Measurements from ENCODE around the gene TMIGD3. TPM values are rescaled to one million over a fixed set of nuclear protein-coding genes. Genes with fewer than 3 reads are reported as not detected.
A peak's percentile ranks its signal among the peaks of the same experiment; 100 is the strongest.

The TMIGD3 gene
- total RNA-seq, 1 donor from 2014 or later, result not detected

GRCh38 chr1:111504097-111504496, 664 bp upstream of the TMIGD3 start:
- DNase-seq (ENCODE audit: low spot score), result no peak
- Mint-ChIP-seq H3K4me1 (ENCODE audit: low read depth) (peaks cover 52% of the 10 kb centered on the region), H3K27me3 (ENCODE audit: insufficient read depth) (no peaks in the 10 kb centered on the region), H3K27ac (no peak overlapping the region), H3K4me3 (no peak overlapping the region), H3K36me3 (ENCODE audit: low read depth) (peaks cover 3% of the 10 kb centered on the region), H3K9me3 (peaks cover 6% of the 10 kb centered on the region)
- intact Hi-C loops (cut with micrococcal nuclease), result no loop called here

GRCh38 chr1:111501645-111502044, 1.8 kb downstream of the TMIGD3 start:
- intact Hi-C loops (cut with micrococcal nuclease), result no loop called here
- DNase-seq (ENCODE audit: low spot score), result no peak

GRCh38 chr1:111499026-111499785, 4.2 kb downstream of the TMIGD3 start:
- H3K9me3 Mint-ChIP-seq, result peaks cover 44% of the 10 kb centered on the region
- no peak overlapping the region for H3K4me3 Mint-ChIP-seq
- H3K27me3 Mint-ChIP-seq (ENCODE audit: insufficient read depth), result peaks cover 4% of the 10 kb centered on the region
- peaks cover 22% of the 10 kb centered on the region for H3K36me3 Mint-ChIP-seq (ENCODE audit: low read depth)
- intact Hi-C loops (cut with micrococcal nuclease), result no loop called here
- peaks cover 36% of the 10 kb centered on the region for H3K4me1 Mint-ChIP-seq (ENCODE audit: low read depth)
- DNase-seq (ENCODE audit: low spot score), result no peak
- H3K27ac Mint-ChIP-seq, result no peak overlapping the region

More at GRCh38 chr1:111501645-111502044, 1.8 kb downstream of the TMIGD3 start:
- Mint-ChIP-seq H3K9me3 (peaks cover 22% of the 10 kb centered on the region), H3K27ac (no peak overlapping the region), H3K36me3 (ENCODE audit: low read depth) (peaks cover 9% of the 10 kb centered on the region), H3K4me3 (no peak overlapping the region), H3K4me1 (ENCODE audit: low read depth) (peaks cover 49% of the 10 kb centered on the region), H3K27me3 (ENCODE audit: insufficient read depth) (peaks cover 4% of the 10 kb centered on the region)

- DNase-seq (ENCODE audit: low spot score), result no peak
- no peak overlapping the region for H3K4me3 Mint-ChIP-seq
- peaks cover 4% of the 10 kb centered on the region for H3K27me3 Mint-ChIP-seq (ENCODE audit: insufficient read depth)
- H3K9me3 Mint-ChIP-seq, result peaks cover 55% of the 10 kb centered on the region
- peaks cover 24% of the 10 kb centered on the region for H3K36me3 Mint-ChIP-seq (ENCODE audit: low read depth)
- H3K4me1 Mint-ChIP-seq (ENCODE audit: low read depth), result peaks cover 20% of the 10 kb centered on the region
- intact Hi-C loops (cut with micrococcal nuclease), result no loop called here
- H3K27ac Mint-ChIP-seq, result peak overlapping the region; percentile 72
These were observed 5.8 kb downstream of the TMIGD3 start for GRCh38 chr1:111497592-111497991.

GRCh38 chr1:111496398-111496797, 7.0 kb downstream of the TMIGD3 start:
- Mint-ChIP-seq H3K27me3 (ENCODE audit: insufficient read depth) (peaks cover 4% of the 10 kb centered on the region), H3K9me3 (peaks cover 55% of the 10 kb centered on the region), H3K36me3 (ENCODE audit: low read depth) (peaks cover 24% of the 10 kb centered on the region), H3K4me3 (peak overlapping the region; percentile 5), H3K27ac (peak overlapping the region; percentile 54), H3K4me1 (ENCODE audit: low read depth) (peaks cover 20% of the 10 kb centered on the region)
- no peak for DNase-seq (ENCODE audit: low spot score)
- intact Hi-C loops (cut with micrococcal nuclease), result loop anchor here (1.0 kb wide), 3 partner anchors 11 to 24 kb away; no protein-coding TSS in a partner anchor

GRCh38 chr1:111491070-111491469, 12.4 kb downstream of the TMIGD3 start:
- H3K4me1 Mint-ChIP-seq (ENCODE audit: low read depth), result peaks cover 6% of the 10 kb centered on the region
- peaks cover 22% of the 10 kb centered on the region for H3K27me3 Mint-ChIP-seq (ENCODE audit: insufficient read depth)
- peaks cover 28% of the 10 kb centered on the region for H3K9me3 Mint-ChIP-seq
- intact Hi-C loops (cut with micrococcal nuclease), result no loop called here
- H3K4me3 Mint-ChIP-seq, result no peak overlapping the region
- H3K27ac Mint-ChIP-seq, result no peak overlapping the region
- no peak for DNase-seq (ENCODE audit: low spot score)
- H3K36me3 Mint-ChIP-seq (ENCODE audit: low read depth), result peaks cover 10% of the 10 kb centered on the region

- Mint-ChIP-seq H3K27me3 (ENCODE audit: insufficient read depth) (peaks cover 22% of the 10 kb centered on the region), H3K4me3 (no peak overlapping the region), H3K4me1 (ENCODE audit: low read depth) (no peaks in the 10 kb centered on the region)
These were observed 13.2 kb downstream of the TMIGD3 start for GRCh38 chr1:111490220-111490619.

GRCh38 chr1:111489604-111490003, 13.8 kb downstream of the TMIGD3 start:
- Mint-ChIP-seq H3K4me3 (no peak overlapping the region), H3K36me3 (ENCODE audit: low read depth) (peaks cover 4% of the 10 kb centered on the region), H3K4me1 (ENCODE audit: low read depth) (no peaks in the 10 kb centered on the region), H3K27me3 (ENCODE audit: insufficient read depth) (peaks cover 25% of the 10 kb centered on the region), H3K27ac (no peak overlapping the region), H3K9me3 (peaks cover 15% of the 10 kb centered on the region)
- DNase-seq (ENCODE audit: low spot score), result no peak
- intact Hi-C loops (cut with micrococcal nuclease), result no loop called here

More at GRCh38 chr1:111490220-111490619, 13.2 kb downstream of the TMIGD3 start:
- H3K9me3 Mint-ChIP-seq, result peaks cover 21% of the 10 kb centered on the region
- DNase-seq (ENCODE audit: low spot score), result no peak
- no peak overlapping the region for H3K27ac Mint-ChIP-seq
- H3K36me3 Mint-ChIP-seq (ENCODE audit: low read depth), result peaks cover 9% of the 10 kb centered on the region
- intact Hi-C loops (cut with micrococcal nuclease), result no loop called here

GRCh38 chr1:111488669-111489068, 14.8 kb downstream of the TMIGD3 start:
- Mint-ChIP-seq H3K4me3 (no peak overlapping the region), H3K4me1 (ENCODE audit: low read depth) (no peaks in the 10 kb centered on the region), H3K27me3 (ENCODE audit: insufficient read depth) (peaks cover 30% of the 10 kb centered on the region), H3K27ac (no peak overlapping the region), H3K9me3 (peaks cover 6% of the 10 kb centered on the region), H3K36me3 (ENCODE audit: low read depth) (no peaks in the 10 kb centered on the region)
- intact Hi-C loops (cut with micrococcal nuclease), result no loop called here
- no peak for DNase-seq (ENCODE audit: low spot score)

GRCh38 chr1:111487133-111487532, 16.3 kb downstream of the TMIGD3 start:
- no peaks in the 10 kb centered on the region for H3K9me3 Mint-ChIP-seq
- DNase-seq (ENCODE audit: low spot score), result no peak
- H3K4me3 Mint-ChIP-seq, result no peak overlapping the region
- no peaks in the 10 kb centered on the region for H3K4me1 Mint-ChIP-seq (ENCODE audit: low read depth)
- intact Hi-C loops (cut with micrococcal nuclease), result no loop called here
- H3K36me3 Mint-ChIP-seq (ENCODE audit: low read depth), result no peaks in the 10 kb centered on the region
- peaks cover 41% of the 10 kb centered on the region for H3K27me3 Mint-ChIP-seq (ENCODE audit: insufficient read depth)
- no peak overlapping the region for H3K27ac Mint-ChIP-seq

- H3K27ac Mint-ChIP-seq, result no peak overlapping the region
- H3K9me3 Mint-ChIP-seq, result no peaks in the 10 kb centered on the region
- no peak overlapping the region for H3K4me3 Mint-ChIP-seq
- H3K27me3 Mint-ChIP-seq (ENCODE audit: insufficient read depth), result peaks cover 46% of the 10 kb centered on the region
- intact Hi-C loops (cut with micrococcal nuclease), result no loop called here
- H3K36me3 Mint-ChIP-seq (ENCODE audit: low read depth), result no peaks in the 10 kb centered on the region
- no peaks in the 10 kb centered on the region for H3K4me1 Mint-ChIP-seq (ENCODE audit: low read depth)
- no peak for DNase-seq (ENCODE audit: low spot score)
These were observed 17.0 kb downstream of the TMIGD3 start for GRCh38 chr1:111486431-111486830.

- intact Hi-C loops (cut with micrococcal nuclease), result loop anchor here (5.0 kb wide), 1 partner anchor 888 kb away; no protein-coding TSS in a partner anchor
- Mint-ChIP-seq H3K9me3 (no peaks in the 10 kb centered on the region), H3K4me3 (no peak overlapping the region), H3K27ac (no peak overlapping the region), H3K27me3 (ENCODE audit: insufficient read depth) (peaks cover 54% of the 10 kb centered on the region), H3K36me3 (ENCODE audit: low read depth) (no peaks in the 10 kb centered on the region), H3K4me1 (ENCODE audit: low read depth) (no peaks in the 10 kb centered on the region)
- no peak for DNase-seq (ENCODE audit: low spot score)
These were observed 18.9 kb downstream of the TMIGD3 start for GRCh38 chr1:111484391-111485026.

- H3K9me3 Mint-ChIP-seq, result no peaks in the 10 kb centered on the region
- intact Hi-C loops (cut with micrococcal nuclease), result loop anchor here (5.0 kb wide), 1 partner anchor 888 kb away; no protein-coding TSS in a partner anchor
- H3K36me3 Mint-ChIP-seq (ENCODE audit: low read depth), result no peaks in the 10 kb centered on the region
- peaks cover 50% of the 10 kb centered on the region for H3K27me3 Mint-ChIP-seq (ENCODE audit: insufficient read depth)
- no peak overlapping the region for H3K4me3 Mint-ChIP-seq
- no peak for DNase-seq (ENCODE audit: low spot score)
- no peaks in the 10 kb centered on the region for H3K4me1 Mint-ChIP-seq (ENCODE audit: low read depth)
- H3K27ac Mint-ChIP-seq, result no peak overlapping the region
These were observed 19.6 kb downstream of the TMIGD3 start for GRCh38 chr1:111483876-111484275.

All from activated T-helper 1 cell treated with anti-CD3 and anti-CD28 coated beads, Interleukin-12 subunit alpha, Interleukin-12 subunit beta, Interleukin-2, Interleukin-4 antibody, amounts not matched to agents 30 ng/mL and 10 ng/mL and 1 ng/mL, durations not matched to agents 14 hours and 24 hours and 36 hours (primary cell).